ENCODE results near the gene GULP1. TPM values are rescaled to one million over a fixed set of nuclear protein-coding genes. Genes with fewer than 3 reads are reported as not detected.

Gene GULP1
- polyA plus RNA-seq, 1 donor (not counting 4 experiments of a cell fraction or from before 2014, with no cell fraction given) = 11.7 TPM

- no peak for TF ChIP-seq EZH2 (IDR thresholded peaks at IDR 0.05; ENCODE audit: low read length)
- TF ChIP-seq, protein P1, sequence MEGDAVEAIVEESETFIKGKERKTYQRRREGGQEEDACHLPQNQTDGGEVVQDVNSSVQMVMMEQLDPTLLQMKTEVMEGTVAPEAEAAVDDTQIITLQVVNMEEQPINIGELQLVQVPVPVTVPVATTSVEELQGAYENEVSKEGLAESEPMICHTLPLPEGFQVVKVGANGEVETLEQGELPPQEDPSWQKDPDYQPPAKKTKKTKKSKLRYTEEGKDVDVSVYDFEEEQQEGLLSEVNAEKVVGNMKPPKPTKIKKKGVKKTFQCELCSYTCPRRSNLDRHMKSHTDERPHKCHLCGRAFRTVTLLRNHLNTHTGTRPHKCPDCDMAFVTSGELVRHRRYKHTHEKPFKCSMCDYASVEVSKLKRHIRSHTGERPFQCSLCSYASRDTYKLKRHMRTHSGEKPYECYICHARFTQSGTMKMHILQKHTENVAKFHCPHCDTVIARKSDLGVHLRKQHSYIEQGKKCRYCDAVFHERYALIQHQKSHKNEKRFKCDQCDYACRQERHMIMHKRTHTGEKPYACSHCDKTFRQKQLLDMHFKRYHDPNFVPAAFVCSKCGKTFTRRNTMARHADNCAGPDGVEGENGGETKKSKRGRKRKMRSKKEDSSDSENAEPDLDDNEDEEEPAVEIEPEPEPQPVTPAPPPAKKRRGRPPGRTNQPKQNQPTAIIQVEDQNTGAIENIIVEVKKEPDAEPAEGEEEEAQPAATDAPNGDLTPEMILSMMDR (optimal IDR thresholded peaks at IDR 0.05 in 1 of 3, IDR thresholded peaks at IDR 0.05 in 1 of 3, conservative IDR thresholded peaks at IDR 0.05 in 1 of 3; ENCODE audit: extremely low read depth in 1 of 3, insufficient read depth in 2 of 3, low read length in 3 of 3) = no peak
- Histone ChIP-seq H3K4me3 (ENCODE audit: control insufficient read depth in 2 of 3, extremely low read depth in 1 of 3, insufficient read depth in 2 of 3, low read depth in 1 of 3, low read length in 3 of 3) (no peak overlapping the region), H3K9ac (ENCODE audit: control insufficient read depth, extremely low read depth, insufficient read depth, low read length) (no peak overlapping the region), H3K9me3 (ENCODE audit: control insufficient read depth, low read depth, low read length) (no peaks in the 10 kb centered on the region), H3K36me3 (ENCODE audit: control insufficient read depth in 2 of 2, extremely low read depth in 1 of 2, insufficient read depth in 2 of 2, low read length in 2 of 2) (no peaks in the 10 kb centered on the region), H2AFZ (ENCODE audit: control insufficient read depth, low read length) (no peak overlapping the region), H3K79me2 (ENCODE audit: control insufficient read depth, insufficient read depth, low read length) (no peaks in the 10 kb centered on the region), H3K27me3 (ENCODE audit: control insufficient read depth, extremely low read depth, insufficient read depth, low read length) (no peaks in the 10 kb centered on the region), H3K4me1 (ENCODE audit: control insufficient read depth, extremely low read depth, insufficient read depth, low read length) (peaks cover 14% of the 10 kb centered on the region), H3K4me2 (ENCODE audit: control insufficient read depth, extremely low read depth, insufficient read depth, low read depth, low read length) (no peak overlapping the region), H3K9me1 (ENCODE audit: control insufficient read depth, extremely low read depth, insufficient read depth, low read length) (no peaks in the 10 kb centered on the region), H4K20me1 (ENCODE audit: control insufficient read depth, extremely low read depth, insufficient read depth, low read length) (no peaks in the 10 kb centered on the region), H3K27ac (ENCODE audit: control insufficient read depth, insufficient read depth, low read length) (no peak overlapping the region)
- dilution Hi-C loops (cut with MboI; ENCODE audit: extremely low pct_ligation_motif_present, low sequenced_read_pairs) = no loop called here
- no peak for FAIRE-seq
- no peak for DNase-seq (ENCODE audit: low read depth, low spot score)
Measured at GRCh38 chr2:188380280-188380679, 88.6 kb downstream of the GULP1 start.

- no peak overlapping the region for H2AFZ ChIP-seq (ENCODE audit: control insufficient read depth, low read length)
- no peak for FAIRE-seq
- H3K9me1 ChIP-seq (ENCODE audit: control insufficient read depth, extremely low read depth, insufficient read depth, low read length) = no peaks in the 10 kb centered on the region
- no peak overlapping the region for H3K9ac ChIP-seq (ENCODE audit: control insufficient read depth, extremely low read depth, insufficient read depth, low read length)
- no peak overlapping the region for H3K27ac ChIP-seq (ENCODE audit: control insufficient read depth, insufficient read depth, low read length)
- dilution Hi-C loops (cut with MboI; ENCODE audit: extremely low pct_ligation_motif_present, low sequenced_read_pairs) = no loop called here
- H3K4me1 ChIP-seq (ENCODE audit: control insufficient read depth, extremely low read depth, insufficient read depth, low read length) = peaks cover 14% of the 10 kb centered on the region
- no peak for DNase-seq (ENCODE audit: low read depth, low spot score)
- H3K4me2 ChIP-seq (ENCODE audit: control insufficient read depth, extremely low read depth, insufficient read depth, low read depth, low read length) = no peak overlapping the region
- no peaks in the 10 kb centered on the region for H3K36me3 ChIP-seq (ENCODE audit: control insufficient read depth in 2 of 2, extremely low read depth in 1 of 2, insufficient read depth in 2 of 2, low read length in 2 of 2)
- H3K9me3 ChIP-seq (ENCODE audit: control insufficient read depth, low read depth, low read length) = peaks cover 2% of the 10 kb centered on the region
- no peaks in the 10 kb centered on the region for H4K20me1 ChIP-seq (ENCODE audit: control insufficient read depth, extremely low read depth, insufficient read depth, low read length)
- TF ChIP-seq, protein P1 (optimal IDR thresholded peaks at IDR 0.05 in 1 of 3, IDR thresholded peaks at IDR 0.05 in 1 of 3, conservative IDR thresholded peaks at IDR 0.05 in 1 of 3; ENCODE audit: extremely low read depth in 1 of 3, insufficient read depth in 2 of 3, low read length in 3 of 3) = no peak
- no peak for TF ChIP-seq EZH2 (IDR thresholded peaks at IDR 0.05; ENCODE audit: low read length)
- H3K79me2 ChIP-seq (ENCODE audit: control insufficient read depth, insufficient read depth, low read length) = no peaks in the 10 kb centered on the region
- H3K4me3 ChIP-seq (ENCODE audit: control insufficient read depth in 2 of 3, extremely low read depth in 1 of 3, insufficient read depth in 2 of 3, low read depth in 1 of 3, low read length in 3 of 3) = no peak overlapping the region
- no peaks in the 10 kb centered on the region for H3K27me3 ChIP-seq (ENCODE audit: control insufficient read depth, extremely low read depth, insufficient read depth, low read length)
Measured at GRCh38 chr2:188381614-188382013, 89.9 kb downstream of the GULP1 start.
